TTC549 (cell line): ENCODE data around the gene ADI1.
"Not testable (repeated sequence)": the region's sequence is repeated elsewhere in the genome, so short reads cannot be mapped to it uniquely, and the experiment has no call there.

Source experiments
- FAIRE-seq: peaks from 2 replicates; lab custom pipeline; 2012; peaks lifted over from hg19 to GRCh38; lab: Jason Lieb, UNC

The ADI1 gene

GRCh38 chr2:3529316-3530025, 10.1 kb upstream of the ADI1 start:
- FAIRE-seq: no peak

GRCh38 chr2:3527886-3528785, 8.8 kb upstream of the ADI1 start:
- no peak for FAIRE-seq

- FAIRE-seq: no peak
Observed at GRCh38 chr2:3526871-3527270, 7.5 kb upstream of the ADI1 start.

- FAIRE-seq: no peak
Observed at GRCh38 chr2:3523551-3524041, 4.3 kb upstream of the ADI1 start.

DNA sequence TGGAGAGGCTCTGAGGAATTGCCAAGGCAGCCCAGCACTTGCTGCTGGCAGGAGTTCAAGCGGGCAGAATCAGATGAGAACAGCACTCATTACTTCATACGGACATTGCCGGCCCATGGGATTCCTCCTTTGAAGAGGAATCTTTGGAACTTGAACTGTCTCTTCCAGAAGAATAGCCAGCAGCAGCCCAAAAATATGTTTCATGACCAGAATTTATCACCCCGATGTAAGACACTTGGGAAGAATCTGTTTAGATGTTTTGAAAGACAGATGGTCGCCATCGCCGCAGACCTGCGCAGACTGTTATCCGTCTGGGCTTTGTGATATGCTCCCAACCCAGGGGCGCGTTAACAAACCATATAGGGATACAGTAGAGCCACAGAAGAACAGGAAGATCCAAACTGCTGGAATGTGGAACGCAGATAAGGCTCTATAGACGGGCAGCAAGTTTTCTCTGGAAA, 3.7 kb upstream of the ADI1 start:
- FAIRE-seq: no peak

DNA sequence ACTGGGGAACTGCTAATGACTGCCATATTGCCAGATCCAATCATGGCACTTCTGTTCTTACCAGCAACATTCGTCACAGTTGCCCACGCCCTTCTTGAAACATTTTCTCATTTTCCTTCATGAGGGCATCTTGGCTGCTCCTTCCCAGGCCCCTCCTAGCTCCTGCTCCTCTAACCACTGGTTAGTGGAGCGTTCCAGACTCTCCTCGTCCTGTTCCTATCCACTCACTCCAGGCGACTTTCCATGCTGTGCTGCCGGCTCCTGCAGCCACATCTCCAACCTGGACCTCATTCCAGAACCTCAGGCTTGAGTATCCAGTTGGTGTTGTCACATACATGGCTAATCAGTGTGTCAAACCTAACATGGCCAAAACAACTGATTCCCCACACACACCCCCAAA, 1.3 kb upstream of the ADI1 start:
- FAIRE-seq: no peak

DNA sequence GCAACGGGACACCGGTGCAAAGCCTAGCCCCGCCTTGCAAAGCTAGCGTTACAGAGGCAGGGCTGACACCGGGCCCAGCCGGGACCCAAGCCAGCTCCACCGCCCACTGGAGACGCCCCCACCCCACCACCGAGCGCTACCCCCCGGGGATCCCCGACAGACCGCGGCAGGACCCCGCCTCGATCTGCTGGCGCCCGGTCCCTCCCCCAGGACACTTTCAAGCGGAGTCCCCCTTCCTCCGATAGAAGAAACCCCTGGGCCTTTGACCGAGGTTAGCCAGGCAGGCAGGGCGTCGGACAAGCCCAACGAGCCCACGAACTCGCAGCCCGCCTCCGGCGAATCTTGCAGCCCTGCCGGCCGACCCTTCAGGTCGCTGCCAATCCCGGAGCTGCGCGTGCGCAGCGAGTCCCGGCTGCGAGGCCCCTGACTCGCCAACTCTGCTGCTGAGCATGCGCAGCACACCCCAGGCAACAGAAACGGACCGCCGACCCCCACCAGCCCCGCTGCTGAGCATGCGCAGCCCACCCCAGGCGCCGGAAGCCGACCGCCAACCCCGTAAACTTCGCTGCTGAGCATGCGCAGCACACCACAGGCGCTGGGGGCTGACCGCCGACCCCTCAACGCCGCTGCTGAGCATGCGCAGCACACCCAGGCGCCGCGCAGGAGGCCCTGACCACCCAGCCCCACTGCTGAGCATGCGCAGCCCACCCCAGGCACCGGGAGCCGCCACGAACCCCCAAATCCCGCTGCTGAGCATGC, 656 bp downstream of the ADI1 start:
- FAIRE-seq: no peak

- FAIRE-seq: no peak
Observed at GRCh38 chr2:3517948-3518495, 1.3 kb downstream of the ADI1 start.

DNA sequence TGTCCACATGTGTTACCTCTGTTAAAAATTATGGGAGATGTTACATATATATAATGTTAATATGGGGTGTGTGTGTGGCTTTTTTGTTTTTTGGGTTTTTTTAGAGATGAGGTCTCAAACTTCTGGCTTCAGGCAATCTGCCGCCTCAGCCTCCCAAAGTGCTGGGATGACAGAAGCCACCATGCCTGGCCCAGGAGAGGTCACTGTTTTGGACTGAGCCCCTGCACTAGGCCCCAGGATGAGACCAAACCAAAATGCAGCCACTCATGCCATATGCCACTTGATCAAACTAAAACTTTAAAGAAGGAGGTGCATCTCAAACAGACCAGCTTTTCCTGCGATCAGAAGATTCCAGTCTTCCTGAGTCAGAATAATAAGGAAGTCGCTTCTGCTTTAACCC, 2.5 kb downstream of the ADI1 start:
- FAIRE-seq: no peak

GRCh38 chr2:3515438-3515837, 3.9 kb downstream of the ADI1 start:
- not testable (repeated sequence) for FAIRE-seq

DNA sequence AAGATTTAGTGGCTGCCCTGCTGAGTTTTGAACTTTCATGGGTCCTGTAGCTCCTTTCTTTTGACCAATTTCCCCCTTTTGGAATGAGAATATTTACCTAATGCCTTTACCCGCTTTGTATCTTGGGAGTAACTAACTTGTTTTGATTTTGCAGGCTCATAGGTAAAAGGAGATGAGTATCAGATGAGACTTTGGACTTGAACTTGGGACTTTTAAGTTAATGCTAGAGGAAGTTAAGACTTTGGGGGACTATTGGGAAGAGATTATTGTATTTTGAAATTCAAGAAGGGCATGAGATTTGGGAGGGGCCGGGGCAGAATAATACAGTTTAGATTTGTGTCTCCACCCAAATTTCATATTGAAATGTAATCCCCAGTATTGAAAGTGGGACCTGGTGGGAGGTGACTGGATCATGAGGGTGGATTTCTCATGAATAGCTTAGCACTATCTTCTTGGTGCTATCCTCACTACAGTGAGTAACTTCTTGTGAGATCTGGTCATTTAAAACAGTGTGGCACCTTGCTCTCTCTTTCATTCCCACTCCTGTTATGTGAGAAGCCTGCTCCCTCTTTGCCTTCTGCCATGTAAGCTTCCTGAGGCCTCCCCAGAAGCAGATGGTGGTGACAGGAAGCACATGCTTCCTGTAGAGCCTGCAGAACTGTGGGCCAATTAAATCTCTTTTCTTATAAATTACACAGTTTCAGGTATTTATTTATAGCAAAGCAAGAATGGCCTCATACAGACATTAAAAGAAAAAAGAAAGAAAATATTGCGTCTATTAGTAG, 6.1 kb downstream of the ADI1 start:
- no peak for FAIRE-seq

DNA sequence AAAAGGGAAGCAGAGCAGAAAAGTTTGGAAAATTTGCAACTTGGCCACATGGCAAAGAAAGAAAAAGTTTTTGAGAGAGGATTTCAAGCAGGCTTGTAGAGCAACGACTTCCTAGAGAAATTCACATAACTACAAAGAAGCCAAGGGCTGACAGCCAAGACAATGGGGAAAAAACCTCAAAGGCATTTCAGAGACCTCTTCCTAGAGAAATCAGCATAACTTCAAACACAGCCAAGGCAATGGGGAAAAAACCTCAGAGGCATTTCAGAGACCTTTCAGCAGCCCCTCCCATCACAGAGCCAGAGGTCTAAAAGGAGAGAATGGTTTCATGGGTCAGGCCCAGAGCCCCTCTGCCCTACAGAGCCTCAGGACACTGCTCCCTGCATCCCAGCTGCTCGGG, 7.2 kb downstream of the ADI1 start:
- FAIRE-seq: no peak

DNA sequence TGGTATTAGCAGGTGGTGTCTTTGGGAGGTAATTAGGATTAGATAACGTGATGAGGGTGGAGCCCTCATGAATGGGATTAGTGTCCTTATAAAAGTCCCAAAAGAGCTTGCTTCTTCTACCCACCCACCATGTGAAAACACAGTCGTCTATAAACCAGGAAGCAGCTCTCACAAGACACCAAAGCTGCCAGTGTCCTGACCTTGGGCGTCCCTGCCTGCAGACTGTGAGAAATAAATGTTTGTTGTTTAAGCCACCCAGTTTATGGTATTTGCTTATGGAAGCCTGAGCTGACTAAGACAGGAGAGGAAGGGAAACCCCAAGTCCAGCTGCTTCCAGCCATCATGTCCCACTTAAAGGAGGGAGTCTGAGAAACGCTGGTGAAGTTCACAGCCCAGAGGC, 13.6 kb downstream of the ADI1 start:
- FAIRE-seq: no peak

GRCh38 chr2:3504741-3505140, 14.6 kb downstream of the ADI1 start:
- no peak for FAIRE-seq

GRCh38 chr2:3503483-3503882, 15.8 kb downstream of the ADI1 start:
- FAIRE-seq: no peak

DNA sequence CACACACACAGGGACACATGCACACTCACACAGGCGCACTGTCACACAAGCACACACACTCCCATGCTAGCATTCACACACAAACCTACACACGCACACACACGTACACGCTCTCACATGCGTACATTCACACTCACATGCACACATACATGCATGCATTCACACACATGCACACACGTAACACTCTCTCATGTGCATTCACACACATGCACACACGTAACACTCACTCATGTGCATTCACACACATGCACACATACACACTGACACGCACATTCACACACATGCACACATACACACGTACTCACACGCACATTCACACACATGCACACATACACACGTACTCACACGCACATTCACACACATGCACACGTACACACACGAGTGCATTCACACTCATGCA, 16.3 kb downstream of the ADI1 start:
- no peak for FAIRE-seq

GRCh38 chr2:3500326-3500899, 18.9 kb downstream of the ADI1 start:
- FAIRE-seq: no peak

DNA sequence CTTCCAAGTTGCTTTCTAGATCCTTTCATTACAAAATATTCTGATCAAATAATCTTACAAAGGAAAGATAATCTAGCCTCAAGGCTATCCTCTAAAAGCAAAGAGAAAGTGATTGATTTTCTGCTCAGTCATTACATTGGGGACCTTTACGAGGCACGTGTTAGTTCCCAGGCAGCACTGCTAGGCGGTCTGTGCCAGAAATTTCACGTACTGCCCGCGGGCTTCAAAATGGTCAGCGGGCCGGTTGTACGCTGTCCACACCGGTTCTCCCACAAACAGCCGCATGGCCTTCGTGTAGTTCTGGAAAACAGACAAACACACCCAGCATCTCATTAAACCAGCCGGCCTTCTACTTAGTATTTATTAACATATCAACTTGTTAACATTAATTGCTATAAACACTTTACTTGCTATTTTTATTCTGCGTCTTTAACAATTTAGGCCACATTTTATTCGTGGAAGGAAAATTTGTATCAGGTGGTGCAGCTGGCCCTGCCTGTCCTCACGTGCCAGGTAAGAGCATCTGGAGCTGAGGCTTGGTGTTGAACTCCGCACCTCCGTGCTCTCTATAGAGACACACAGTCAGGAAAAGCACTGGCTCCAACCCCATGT, 20.4 kb downstream of the ADI1 start:
- FAIRE-seq: no peak

DNA sequence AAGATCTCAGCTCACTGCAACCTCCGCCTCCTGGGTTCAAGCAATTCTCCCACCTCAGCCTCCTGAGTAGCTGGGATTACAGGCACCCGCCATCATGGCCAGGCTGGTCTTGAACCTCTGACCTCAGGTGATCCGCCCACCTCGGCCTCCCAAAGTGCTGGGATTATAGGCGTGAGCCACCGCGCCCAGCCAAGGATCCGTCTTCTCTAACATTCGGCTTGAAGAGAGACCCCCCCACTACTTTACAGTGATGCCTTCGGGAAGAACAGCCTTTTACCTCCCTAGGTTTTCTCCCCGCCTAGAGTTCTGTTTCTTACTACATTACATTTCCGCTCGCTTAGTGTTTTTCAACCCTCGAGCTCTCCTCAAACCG, 22.6 kb downstream of the ADI1 start:
- FAIRE-seq: not testable (repeated sequence)

DNA sequence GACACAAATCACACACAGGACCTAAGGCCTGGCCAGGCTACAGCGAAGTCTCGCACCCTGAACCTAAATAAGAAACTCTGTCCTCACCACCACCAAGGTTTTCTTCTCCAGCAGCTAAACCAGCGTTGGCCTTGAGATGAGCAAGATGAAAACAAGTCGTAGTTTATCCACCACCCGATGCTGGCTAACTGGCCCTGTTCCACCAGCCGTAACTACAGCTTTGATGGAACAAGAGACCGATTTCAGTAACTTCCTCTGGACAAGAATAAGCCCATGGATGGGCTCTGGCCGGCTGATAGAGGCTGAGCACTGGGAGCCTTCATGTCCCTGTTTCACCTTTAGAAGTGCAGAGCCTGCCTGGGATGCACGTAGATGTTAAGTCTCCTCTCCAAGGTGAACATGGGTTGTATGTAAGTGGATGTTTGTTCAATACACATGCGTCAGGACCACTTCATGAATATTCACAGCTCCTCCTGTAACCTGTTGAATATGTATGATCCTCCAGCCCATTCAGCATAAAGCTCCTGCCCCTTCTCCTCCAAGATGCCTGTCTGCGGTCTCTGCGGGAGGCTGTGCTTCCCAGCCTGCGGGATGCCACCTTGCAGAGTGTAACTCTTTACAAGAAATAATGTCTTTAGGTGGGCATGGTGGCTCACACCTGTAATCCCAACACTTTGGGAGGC, 24.2 kb downstream of the ADI1 start:
- no peak for FAIRE-seq
